IMR-90 (cell line): ENCODE data around the gene TSPAN17. TPM values are rescaled to one million over a fixed set of nuclear protein-coding genes. Genes with fewer than 3 reads are reported as not detected.

ENCODE experiments used
- ATAC-seq: fragments of 200-7000 bp; cut with Tn5 transposase; 2 replicates; pipeline ENCODE4 v1.9.1; 2020; ENCODE audit warnings: low read depth, mild to moderate bottlenecking, moderate library complexity
- BruUV-seq: library from RNA; stranded (reverse); fragments of 400-500 nt; replicated peaks from 2 replicates; lab custom pipeline; 2021; lab: Mats Ljungman, UMichigan
- CTCF ChIA-PET: fragments of 300-600 bp; formaldehyde crosslinking; extraction: SDS; loops from one replicate; lab custom pipeline; 2021; ENCODE audit warnings: antibody characterized with exemption; lab: Yijun Ruan, JAX
- POLR2A ChIA-PET: fragments of 300-600 bp; sonication (Branson Sonifier 250); formaldehyde crosslinking; loops from one replicate; lab custom pipeline; 2022; ENCODE audit warnings: antibody characterized with exemption; ENCODE audit not compliant: unreplicated experiment; lab: Charles Lee
- DNase-seq: peaks from one replicate; pipeline ENCODE4 v3.0.0; 2013
- H2AFZ ChIP-seq: replicated peaks from 2 replicates; pipeline ENCODE3; 2013; ENCODE audit warnings: low read length, mild to moderate bottlenecking; ENCODE audit not compliant: poor library complexity
- H2AK5ac ChIP-seq: 2 replicates; pipeline ENCODE4 v1.6.1; 2013; ENCODE audit warnings: low read depth, low read length, inconsistent platforms
- H2AK9ac ChIP-seq: replicated peaks from 2 replicates; pipeline ENCODE3; 2013; ENCODE audit warnings: mild to moderate bottlenecking, low read depth, low read length, moderate library complexity; ENCODE audit not compliant: poor library complexity
- H2BK120ac ChIP-seq: 2 replicates; pipeline ENCODE4 v1.6.1; 2013; ENCODE audit warnings: low read depth, low read length, inconsistent platforms
- H2BK15ac ChIP-seq: 3 replicates; pipeline ENCODE4 v1.6.1; 2013; ENCODE audit warnings: low read depth, low read length, inconsistent platforms
- H2BK20ac ChIP-seq: 2 replicates; pipeline ENCODE4 v1.6.1; 2013; ENCODE audit warnings: low read depth, mild to moderate bottlenecking, inconsistent platforms, low read length, moderate library complexity
- H2BK5ac ChIP-seq: 2 replicates; pipeline ENCODE4 v1.6.1; 2013; ENCODE audit warnings: mild to moderate bottlenecking, low read depth, low read length, inconsistent platforms; ENCODE audit not compliant: poor library complexity, severe bottlenecking
- H3K14ac ChIP-seq: replicated peaks from 2 replicates; pipeline ENCODE4 v1.6.1; 2013; ENCODE audit warnings: low read depth, low read length, inconsistent platforms
- H3K18ac ChIP-seq: 2 replicates; pipeline ENCODE4 v1.6.1; 2013; ENCODE audit warnings: low read depth, low read length, control low read depth
- H3K23ac ChIP-seq: 2 replicates; pipeline ENCODE4 v1.6.1; 2013; ENCODE audit warnings: low read depth, low read length, inconsistent platforms
- H3K27ac ChIP-seq: 2 replicates; pipeline ENCODE4 v1.5.1; 2013; ENCODE audit warnings: mild to moderate bottlenecking, control low read depth, low read length; ENCODE audit not compliant: insufficient read depth
- H3K27me3 ChIP-seq: 2 replicates; pipeline ENCODE4 v1.6.1; 2013; ENCODE audit warnings: low read length; ENCODE audit not compliant: control insufficient read depth, insufficient read depth
- H3K36me3 ChIP-seq: 2 replicates; pipeline ENCODE4 v1.6.1; 2013; ENCODE audit warnings: low read length, mixed read lengths; ENCODE audit not compliant: control insufficient read depth, insufficient read depth
- H3K4ac ChIP-seq: 2 replicates; pipeline ENCODE4 v1.6.1; 2013; ENCODE audit warnings: low read depth, low read length, inconsistent platforms
- H3K4me1 ChIP-seq: 2 replicates; pipeline ENCODE4 v1.6.1; 2013; ENCODE audit warnings: low read length, mixed read lengths; ENCODE audit not compliant: control insufficient read depth, insufficient read depth
- H3K4me2 ChIP-seq: 2 replicates; pipeline ENCODE4 v1.6.1; 2013; ENCODE audit warnings: low read depth, mild to moderate bottlenecking, control low read depth, low read length, moderate library complexity
- H3K4me3 ChIP-seq: 2 replicates; pipeline ENCODE4 v1.5.1; 2013; ENCODE audit warnings: low read depth, mild to moderate bottlenecking, control low read depth, low read length, moderate library complexity; ENCODE audit not compliant: insufficient read depth
- H3K56ac ChIP-seq: 2 replicates; pipeline ENCODE4 v1.6.1; 2013; ENCODE audit warnings: low read length, inconsistent platforms; ENCODE audit not compliant: insufficient read depth; ENCODE audit errors: extremely low read depth
- H3K79me1 ChIP-seq, 2 experiments: 2 replicates each; pipeline ENCODE4 v1.6.1; 2013; ENCODE audit warnings: low read length in 2 of 2, inconsistent platforms in 1 of 2, low read depth in 1 of 2
- H3K9ac ChIP-seq: 2 replicates; pipeline ENCODE4 v1.6.1; 2013; ENCODE audit warnings: low read depth, low read length, control low read depth
- H3K9me1 ChIP-seq: 2 replicates; pipeline ENCODE4 v1.6.1; 2013; ENCODE audit warnings: low read length, inconsistent platforms; ENCODE audit not compliant: insufficient read depth
- H3K9me3 ChIP-seq: 2 replicates; pipeline ENCODE4 v1.6.1; 2013; ENCODE audit warnings: low read length; ENCODE audit not compliant: control insufficient read depth, insufficient read depth
- H4K20me1 ChIP-seq: 2 replicates; pipeline ENCODE4 v1.6.1; 2013; ENCODE audit warnings: low read length, inconsistent platforms; ENCODE audit not compliant: insufficient read depth
- H4K5ac ChIP-seq: 2 replicates; pipeline ENCODE4 v1.6.1; 2013; ENCODE audit warnings: mild to moderate bottlenecking, low read depth, low read length, control low read depth
- H4K8ac ChIP-seq, 2 experiments: 2 replicates each; pipeline ENCODE4 v1.6.1; 2013; ENCODE audit warnings: low read depth in 2 of 2, low read length in 2 of 2, control low read depth in 1 of 2, inconsistent platforms in 1 of 2
- H4K91ac ChIP-seq: 2 replicates; pipeline ENCODE4 v1.6.1; 2013; ENCODE audit warnings: low read depth, low read length, inconsistent platforms; ENCODE audit not compliant: insufficient read depth
- BHLHE40 ChIP-seq: fragments of 150-350 bp; IDR thresholded peaks from 2 replicates; pipeline ENCODE4 v1.6.1; 2016; ENCODE audit warnings: mild to moderate bottlenecking, low read depth, low read length
- CTCF ChIP-seq: conservative IDR thresholded peaks from 2 replicates; pipeline ENCODE4 v1.5.1; 2012; ENCODE audit warnings: mild to moderate bottlenecking, low read depth, low read length, improper control_type of control experiment
- FOS ChIP-seq: fragments of 150-350 bp; IDR thresholded peaks from 2 replicates; pipeline ENCODE4 v1.6.1; 2016; ENCODE audit warnings: low read depth, low read length
- MXI1 ChIP-seq: IDR thresholded peaks from 2 replicates; pipeline ENCODE4 v1.6.1; 2012; ENCODE audit warnings: low read depth, mild to moderate bottlenecking, low read length, moderate library complexity, borderline replicate concordance
- RCOR1 ChIP-seq: IDR thresholded peaks from 2 replicates; pipeline ENCODE4 v1.6.1; 2012; ENCODE audit warnings: mild to moderate bottlenecking, low read length, improper control_type of control experiment; ENCODE audit not compliant: insufficient replicate concordance
- SMC3 ChIP-seq: fragments of 150-350 bp; IDR thresholded peaks from 2 replicates; pipeline ENCODE4 v1.6.1; 2016; ENCODE audit warnings: low read depth, mild to moderate bottlenecking, antibody characterized with exemption, low read length, moderate library complexity
- WGBS, 2 experiments: methylation state at CpG; one replicate each; pipeline versions ENCODE4 v1.1.5 to v1.1.7; 2013; ENCODE audit warnings: missing lambda C conversion rate in 2 of 2; ENCODE audit not compliant: insufficient read length in 1 of 2; ENCODE audit errors: extremely low coverage in 2 of 2; 5-methylcytosine and 5-hydroxymethylcytosine counted together
- dilution Hi-C: fragments of 300-500 bp; cut with HindIII; formaldehyde crosslinking; loops from one replicate; pipeline ENCODE4 v1.14.3; 2018; ENCODE audit warnings: low sequenced_read_pairs; ENCODE audit not compliant: unreplicated experiment
- in situ Hi-C: fragments of 300-500 bp; cut with MboI; formaldehyde crosslinking; loops from 3 replicates; pipeline ENCODE4 v1.14.3; 2019; ENCODE audit warnings: low sequenced_read_pairs, inconsistent platforms, mixed read lengths
- intact Hi-C: fragments of 100-400 bp; cut with micrococcal nuclease; formaldehyde crosslinking; loops from 2 replicates; pipeline ENCODE4 v1.10.0; 2022
- polyA plus RNA-seq, 3 experiments: library from polyadenylated mRNA; depleted of rRNA; stranded (reverse); fragments of >200 nt; gene quantifications; 2 replicates each; pipeline ENCODE4 v1.2.3, GENCODE V29; 2012; ENCODE audit warnings: low replicate concordance in 1 of 3
- total RNA-seq: library from RNA; depleted of rRNA; stranded (reverse); fragments of >200 nt; gene quantifications from 2 replicates; pipeline ENCODE4 v1.2.3, GENCODE V29; 2012

Gene TSPAN17
- total and polyA plus RNA-seq, 2 of the 4 experiments (the other 2 are of a cell fraction), result 34.2 to 41.6 TPM

DNA sequence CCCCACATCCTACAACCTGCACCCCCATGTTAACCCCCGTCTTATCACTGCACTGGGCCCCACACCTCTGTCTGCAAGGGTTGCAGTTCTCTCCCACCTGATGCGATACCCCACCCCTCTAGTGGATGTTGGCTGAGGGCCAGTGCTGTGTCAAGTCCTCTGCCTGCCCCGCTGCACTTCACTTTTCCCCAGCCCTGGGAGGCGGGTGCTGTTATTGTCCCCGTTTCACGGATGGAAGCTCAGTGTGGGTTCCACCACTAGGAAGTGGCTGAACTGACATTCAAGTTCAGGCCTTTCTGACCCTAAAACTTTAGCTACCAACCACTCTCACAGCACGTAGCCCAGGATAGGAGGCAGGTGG is 20.4 kb upstream of the TSPAN17 start:
- H3K56ac ChIP-seq, result no peak overlapping the region
- H2BK20ac ChIP-seq, result no peak overlapping the region
- H3K9ac ChIP-seq, result no peak overlapping the region
- in situ Hi-C loops, result loop anchor here (10.0 kb wide), 1 partner anchor 52 kb away; no protein-coding TSS in a partner anchor
- ChIA-PET POLR2A (no interaction called here), CTCF (no interaction called here)
- dilution Hi-C loops, result no loop called here
- no peaks in the 10 kb centered on the region; the same call in 1 of the 2 replicates for H4K20me1 ChIP-seq
- BruUV-seq, result no TSS peak
- H3K18ac ChIP-seq, result no peak overlapping the region
- H2AFZ ChIP-seq, result no peak overlapping the region
- no peak overlapping the region for H3K4ac ChIP-seq
- no peaks in the 10 kb centered on the region for H3K79me1 ChIP-seq
- H3K23ac ChIP-seq, result no peak overlapping the region
- no peak overlapping the region for H3K27ac ChIP-seq
- H2AK5ac ChIP-seq, result no peak overlapping the region
- no peak overlapping the region for H3K14ac ChIP-seq
- no peak overlapping the region for H4K91ac ChIP-seq
- DNase-seq (no peak), ATAC-seq (no peak)
- no peaks in the 10 kb centered on the region for H3K9me3 ChIP-seq
- H3K4me2 ChIP-seq, result no peak overlapping the region
- H3K27me3 ChIP-seq, result peaks cover 66% of the 10 kb centered on the region
- H3K4me3 ChIP-seq, result no peak overlapping the region
- H4K8ac ChIP-seq, result no peak overlapping the region
- intact Hi-C loops, result no loop called here
- TF ChIP-seq MXI1, result no peak
- TF ChIP-seq RCOR1, result no peak
- TF ChIP-seq FOS, result no peak
- no peak for TF ChIP-seq CTCF
- no peak for TF ChIP-seq BHLHE40
- no peak for TF ChIP-seq SMC3
- WGBS, 2 experiments, result no CpG with 5 or more reads among the region's 7 CpGs
- no peak overlapping the region for H2BK15ac ChIP-seq
- H3K36me3 ChIP-seq, result no peaks in the 10 kb centered on the region
- H3K4me1 ChIP-seq, result peaks cover 2% of the 10 kb centered on the region; the same call in 1 of the 2 replicates
- no peak overlapping the region for H2AK9ac ChIP-seq
- no peak overlapping the region for H4K5ac ChIP-seq
- peaks cover 3% of the 10 kb centered on the region; the same call in 1 of the 2 replicates for H3K9me1 ChIP-seq
- no peak overlapping the region for H2BK120ac ChIP-seq
- no peak overlapping the region for H2BK5ac ChIP-seq
